Measurements from ENCODE around the gene MT2A.

GRCh38 chr16:56616608-56617211, 8.3 kb downstream of the MT2A start:
- TF ChIP-seq POLR2A (IDR thresholded peaks at IDR 0.05) (no peak), CTCF (IDR thresholded peaks at IDR 0.05) (no peak), POLR2AphosphoS5 (IDR thresholded peaks at IDR 0.05) (no peak)

Data from sigmoid colon (tissue), 4 donors.